PC-9 (cell line): Measurements from ENCODE around the gene DTX1. TPM values are rescaled to one million over a fixed set of nuclear protein-coding genes. Genes with fewer than 3 reads are reported as not detected.

ENCODE experiments used
- BruUV-seq: library from RNA; stranded (reverse); fragments of 400-500 nt; replicated peaks from 2 replicates; lab custom pipeline; 2021; lab: Mats Ljungman, UMichigan
- CTCF ChIA-PET: fragments of 300-600 bp; sonication (Branson Sonifier 250); formaldehyde crosslinking; loops from one replicate; lab custom pipeline; 2022; ENCODE audit warnings: antibody characterized with exemption; lab: Charles Lee
- POLR2A ChIA-PET: fragments of 300-600 bp; sonication (Branson Sonifier 250); formaldehyde crosslinking; loops from one replicate; lab custom pipeline; 2022; ENCODE audit warnings: antibody characterized with exemption; ENCODE audit not compliant: unreplicated experiment; lab: Charles Lee
- DNase-seq, 2 experiments: peaks; one replicate each; pipeline versions ENCODE4 v3.0.0 to v3.0.0-alpha.2; 2015 to 2022; ENCODE audit warnings: mixed read lengths in 1 of 2
- H2AFZ ChIP-seq: fragments of 200-600 bp; sonication (generic); 2 replicates; pipeline ENCODE4 v1.8.1; 2017; ENCODE audit warnings: antibody characterized with exemption
- H3F3A ChIP-seq: fragments of 200-600 bp; sonication (generic); 2 replicates; pipeline ENCODE4 v1.8.1; 2017; ENCODE audit warnings: antibody characterized with exemption, mild to moderate bottlenecking, low read depth; ENCODE audit not compliant: insufficient read depth
- H3K27ac ChIP-seq: fragments of 200-600 bp; sonication (generic); 2 replicates; pipeline ENCODE4 v1.6.1; 2016; ENCODE audit warnings: mixed run types
- H3K27me3 ChIP-seq: fragments of 200-600 bp; sonication (generic); 2 replicates; pipeline ENCODE4 v1.6.1; 2016; ENCODE audit warnings: low read depth, mixed run types; ENCODE audit not compliant: insufficient read depth
- H3K36me3 ChIP-seq: fragments of 200-600 bp; sonication (generic); 2 replicates; pipeline ENCODE4 v1.6.1; 2016; ENCODE audit warnings: low read depth, mixed run types
- H3K4me1 ChIP-seq: fragments of 200-600 bp; sonication (generic); replicated peaks from 2 replicates; pipeline ENCODE4 v1.6.1; 2016; ENCODE audit warnings: mixed run types; ENCODE audit not compliant: insufficient read depth
- H3K4me2 ChIP-seq: fragments of 200-600 bp; sonication (generic); 2 replicates; pipeline ENCODE4 v1.6.1; 2017; ENCODE audit warnings: mixed run types
- H3K4me3 ChIP-seq: fragments of 200-600 bp; sonication (generic); 2 replicates; pipeline ENCODE4 v1.6.1; 2016; ENCODE audit warnings: mixed run types
- H3K79me2 ChIP-seq: fragments of 200-600 bp; sonication (generic); 2 replicates; pipeline ENCODE4 v1.6.1; 2017; ENCODE audit warnings: low read depth, mixed run types
- H3K9me2 ChIP-seq: fragments of 200-600 bp; sonication (generic); 2 replicates; pipeline ENCODE4 v1.8.1; 2017; ENCODE audit warnings: mild to moderate bottlenecking; ENCODE audit not compliant: insufficient read depth
- H3K9me3 ChIP-seq: fragments of 200-600 bp; sonication (generic); 2 replicates; pipeline ENCODE4 v1.8.1; 2016; ENCODE audit warnings: low read depth; ENCODE audit not compliant: insufficient read depth
- H4K20me1 ChIP-seq: fragments of 200-600 bp; sonication (generic); 2 replicates; pipeline ENCODE4 v1.8.1; 2017; ENCODE audit not compliant: insufficient read depth
- EZH2 ChIP-seq: fragments of 200-600 bp; sonication (generic); IDR thresholded peaks from 2 replicates; pipeline ENCODE4 v1.8.0; 2017; ENCODE audit warnings: antibody characterized with exemption, low read depth
- intact Hi-C: fragments of 100-400 bp; cut with micrococcal nuclease; formaldehyde crosslinking; loops from one replicate; pipeline ENCODE4 v1.10.0; 2022; ENCODE audit not compliant: unreplicated experiment
- total RNA-seq: library from RNA; stranded (reverse); gene quantifications from 2 replicates; pipeline ENCODE4 v1.2.3, GENCODE V29; 2021
- TF ChIP-seq, protein P1 (sequence below): fragments of 200-600 bp; sonication (generic); conservative IDR thresholded peaks from 2 replicates; pipeline ENCODE4 v1.6.1; 2017; ENCODE audit warnings: mixed run types, antibody characterized with exemption, mild to moderate bottlenecking, moderate library complexity

DTX1 gene
- total RNA-seq, 1 experiment from 2014 or later, result 0.13 TPM

DNA sequence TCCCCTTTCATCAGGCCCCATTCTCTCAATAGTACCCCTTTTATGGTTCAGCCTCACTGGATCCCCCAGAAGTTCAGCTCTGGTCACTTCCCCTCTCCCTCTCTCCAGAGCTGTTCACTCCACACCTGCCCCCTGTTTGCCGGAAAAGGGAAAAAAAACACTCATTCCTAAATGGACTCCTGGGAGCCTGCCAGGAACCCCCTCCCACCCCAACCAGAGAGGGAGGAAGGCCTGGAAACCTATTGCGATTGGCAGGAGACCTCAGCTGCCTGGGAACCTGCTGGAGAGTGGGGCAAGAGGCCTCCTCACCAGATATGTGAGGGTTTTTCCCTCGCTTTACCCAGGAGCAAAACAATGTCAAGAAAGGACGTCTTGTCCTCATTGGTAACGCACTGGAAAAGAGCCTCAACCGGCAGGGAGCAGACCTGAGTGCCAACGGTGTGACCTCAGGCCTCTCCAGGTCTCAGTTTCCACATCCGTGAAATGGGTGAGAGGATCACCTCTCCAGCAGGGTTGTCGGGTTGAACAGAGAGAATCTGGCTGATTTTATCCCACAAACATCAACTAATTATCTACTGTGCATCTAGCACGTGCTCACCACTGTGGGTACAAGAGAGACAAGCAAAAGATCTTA is 4.6 kb downstream of the DTX1 start:
- TF ChIP-seq, protein P1, sequence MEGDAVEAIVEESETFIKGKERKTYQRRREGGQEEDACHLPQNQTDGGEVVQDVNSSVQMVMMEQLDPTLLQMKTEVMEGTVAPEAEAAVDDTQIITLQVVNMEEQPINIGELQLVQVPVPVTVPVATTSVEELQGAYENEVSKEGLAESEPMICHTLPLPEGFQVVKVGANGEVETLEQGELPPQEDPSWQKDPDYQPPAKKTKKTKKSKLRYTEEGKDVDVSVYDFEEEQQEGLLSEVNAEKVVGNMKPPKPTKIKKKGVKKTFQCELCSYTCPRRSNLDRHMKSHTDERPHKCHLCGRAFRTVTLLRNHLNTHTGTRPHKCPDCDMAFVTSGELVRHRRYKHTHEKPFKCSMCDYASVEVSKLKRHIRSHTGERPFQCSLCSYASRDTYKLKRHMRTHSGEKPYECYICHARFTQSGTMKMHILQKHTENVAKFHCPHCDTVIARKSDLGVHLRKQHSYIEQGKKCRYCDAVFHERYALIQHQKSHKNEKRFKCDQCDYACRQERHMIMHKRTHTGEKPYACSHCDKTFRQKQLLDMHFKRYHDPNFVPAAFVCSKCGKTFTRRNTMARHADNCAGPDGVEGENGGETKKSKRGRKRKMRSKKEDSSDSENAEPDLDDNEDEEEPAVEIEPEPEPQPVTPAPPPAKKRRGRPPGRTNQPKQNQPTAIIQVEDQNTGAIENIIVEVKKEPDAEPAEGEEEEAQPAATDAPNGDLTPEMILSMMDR, result no peak
- TF ChIP-seq EZH2, result no peak
- H3K27me3 ChIP-seq, result peaks cover 78% of the 10 kb centered on the region
- no peak overlapping the region for H2AFZ ChIP-seq
- H3K9me3 ChIP-seq, result no peaks in the 10 kb centered on the region
- no peak overlapping the region for H3K27ac ChIP-seq
- H3K4me3 ChIP-seq, result no peak overlapping the region
- H4K20me1 ChIP-seq, result no peaks in the 10 kb centered on the region
- no peaks in the 10 kb centered on the region for H3K36me3 ChIP-seq
- H3F3A ChIP-seq, result no peaks in the 10 kb centered on the region
- BruUV-seq, result no TSS peak
- ChIA-PET POLR2A (no interaction called here), CTCF (interaction anchor here (0.7 kb wide), 1 partner anchor 36 kb away, joined by 5 read pairs; no protein-coding TSS in a partner anchor)
- no peaks in the 10 kb centered on the region for H3K9me2 ChIP-seq
- no peak for DNase-seq
- H3K4me2 ChIP-seq, result no peak overlapping the region
- H3K79me2 ChIP-seq, result no peaks in the 10 kb centered on the region
- no peaks in the 10 kb centered on the region for H3K4me1 ChIP-seq
- intact Hi-C loops, result no loop called here

DNA sequence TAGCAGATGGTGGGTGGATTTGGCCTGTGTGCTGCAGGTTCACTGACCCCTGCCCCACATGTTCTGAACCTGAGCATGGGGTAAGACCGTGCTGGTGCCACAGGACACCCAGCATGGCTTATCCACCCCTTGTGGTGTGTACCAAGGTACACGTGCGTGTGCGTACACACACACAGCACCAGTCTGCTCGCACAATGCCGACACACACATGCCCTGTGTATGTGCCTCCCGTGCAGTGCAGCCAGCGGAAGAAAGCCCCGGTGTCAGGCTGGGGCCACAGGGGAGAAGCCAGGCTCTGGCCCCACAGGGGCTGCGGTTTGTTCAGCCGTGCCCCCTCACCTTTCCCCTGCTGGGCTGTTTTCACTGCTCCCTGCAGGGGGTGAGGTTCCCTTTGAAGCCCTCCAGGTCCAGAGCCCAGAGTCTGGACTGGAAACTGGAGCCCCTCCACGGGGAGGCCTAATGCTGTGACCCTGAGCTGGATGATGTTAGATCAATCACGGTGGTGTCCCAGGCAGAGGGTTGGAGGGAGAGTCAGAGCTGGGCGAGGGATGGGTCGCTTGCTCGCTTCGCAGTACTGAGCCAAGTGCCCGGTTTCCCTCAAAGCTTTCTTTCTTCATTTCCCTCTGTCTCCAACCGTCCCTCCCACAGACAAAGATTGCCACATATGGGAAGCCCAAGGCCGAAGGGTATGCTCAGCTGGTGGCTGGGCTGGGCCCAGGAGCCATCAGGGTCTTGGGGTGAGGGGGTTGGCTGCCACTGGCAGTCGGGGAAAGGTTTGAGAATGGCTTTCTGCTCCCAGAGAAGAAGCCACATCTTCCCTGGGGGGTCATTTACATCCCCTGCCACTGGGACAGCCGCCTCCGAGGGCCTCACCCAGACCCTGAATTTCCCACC is 6.2 kb downstream of the DTX1 start:
- H3K4me3 ChIP-seq, result no peak overlapping the region
- no peaks in the 10 kb centered on the region for H3K4me1 ChIP-seq
- TF ChIP-seq, protein P1, result no peak
- no peak for TF ChIP-seq EZH2
- no peaks in the 10 kb centered on the region for H3K9me3 ChIP-seq
- peaks cover 66% of the 10 kb centered on the region for H3K27me3 ChIP-seq
- H3K36me3 ChIP-seq, result no peaks in the 10 kb centered on the region
- H3K27ac ChIP-seq, result no peak overlapping the region
- no peak for DNase-seq
- H3F3A ChIP-seq, result no peaks in the 10 kb centered on the region
- no peaks in the 10 kb centered on the region for H3K79me2 ChIP-seq
- BruUV-seq, result no TSS peak
- CTCF ChIA-PET, result interaction anchor here (0.6 kb wide), 1 partner anchor 798 kb away, joined by 3 read pairs; no protein-coding TSS in a partner anchor
- intact Hi-C loops, result no loop called here
- H4K20me1 ChIP-seq, result no peaks in the 10 kb centered on the region
- POLR2A ChIA-PET, result no interaction called here
- H3K4me2 ChIP-seq, result no peak overlapping the region
- H2AFZ ChIP-seq, result no peak overlapping the region
- no peaks in the 10 kb centered on the region for H3K9me2 ChIP-seq

DNA sequence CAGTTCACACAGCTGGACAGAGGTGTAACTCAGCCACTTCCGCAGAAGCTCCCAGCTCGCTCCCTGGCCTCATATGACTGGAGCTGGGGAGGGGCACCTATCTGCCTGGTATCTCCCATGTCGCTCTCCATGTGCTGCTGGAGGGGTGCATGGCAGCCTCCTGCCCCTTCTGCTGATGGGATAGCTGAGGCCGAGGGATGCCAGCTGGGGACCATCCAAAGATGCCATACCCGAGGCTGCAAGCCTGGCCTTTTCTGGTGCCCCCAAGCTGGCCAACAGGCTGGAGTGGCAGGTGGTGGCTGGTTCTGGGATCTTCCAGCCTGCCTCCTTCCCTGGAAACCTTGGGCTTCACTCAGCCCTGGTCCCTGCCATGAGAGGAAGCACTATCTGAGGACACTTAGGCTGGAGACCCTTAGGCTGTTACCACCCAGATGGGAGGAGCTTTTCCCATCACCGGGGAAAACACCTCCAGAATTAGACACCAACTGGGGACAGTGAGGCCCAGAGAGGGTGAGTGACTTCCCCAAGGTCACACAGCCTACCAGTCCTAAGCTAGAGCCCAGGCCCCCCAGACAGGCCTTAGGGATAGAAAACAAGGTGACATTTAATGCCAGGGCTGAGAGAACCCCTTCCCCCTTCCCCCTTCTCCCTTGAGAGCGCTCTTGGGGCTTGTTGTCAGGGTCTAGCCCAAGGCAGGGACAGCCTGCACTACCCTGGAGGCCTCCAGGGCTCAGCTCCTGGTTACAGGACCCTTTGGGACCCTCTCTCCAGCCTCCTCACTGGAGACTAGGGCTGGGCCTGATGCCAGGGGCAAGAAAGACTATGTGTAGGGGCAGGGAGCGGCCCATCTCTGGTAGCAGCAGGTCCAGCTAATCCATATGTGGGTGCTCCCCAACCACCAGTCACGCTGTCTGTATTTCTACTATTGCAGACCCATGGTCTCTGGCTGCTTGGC is 7.1 kb downstream of the DTX1 start:
- no peak overlapping the region for H2AFZ ChIP-seq
- H3K36me3 ChIP-seq, result no peaks in the 10 kb centered on the region
- H3K4me2 ChIP-seq, result no peak overlapping the region
- TF ChIP-seq EZH2, result no peak
- TF ChIP-seq, protein P1, result no peak
- POLR2A ChIA-PET, result no interaction called here
- no peak for DNase-seq
- H3K27me3 ChIP-seq, result peaks cover 66% of the 10 kb centered on the region
- H3K9me2 ChIP-seq, result no peaks in the 10 kb centered on the region
- no peaks in the 10 kb centered on the region for H3F3A ChIP-seq
- no peaks in the 10 kb centered on the region for H4K20me1 ChIP-seq
- H3K9me3 ChIP-seq, result no peaks in the 10 kb centered on the region
- intact Hi-C loops, result no loop called here
- no peak overlapping the region for H3K4me3 ChIP-seq
- BruUV-seq, result no TSS peak
- CTCF ChIA-PET, result no interaction called here
- no peaks in the 10 kb centered on the region for H3K4me1 ChIP-seq
- H3K27ac ChIP-seq, result no peak overlapping the region
- no peaks in the 10 kb centered on the region for H3K79me2 ChIP-seq
